ENCODE results near the gene SNRPA. TPM values are rescaled to one million over a fixed set of nuclear protein-coding genes. Genes with fewer than 3 reads are reported as not detected.

The SNRPA gene
- total RNA-seq: 51.7 TPM
- long read RNA-seq, transcript SNRPA-201 (6 exons, 1,621 nt): major isoform, 27 of 28 reads
- long read RNA-seq, partial matches to known transcripts: 1 of 28 reads
- long read RNA-seq, other reads (novel, unspliced or antisense): 0 of 28 reads

- TF ChIP-seq CTCF (IDR thresholded peaks at IDR 0.05): no peak
- Histone ChIP-seq H3K4me3 (peak within 1 kb of the TSS; percentile 63), H3K36me3 (peaks cover 9% of the 10 kb centered on the region), H3K4me1 (peaks cover 58% of the 10 kb centered on the region), H3K9me3 (no peaks in the 10 kb centered on the region), H3K27me3 (no peaks in the 10 kb centered on the region), H3K27ac (peak within 1 kb of the TSS; percentile 92)
- ATAC-seq (peak; percentile 83), DNase-seq (peak; percentile 98)
- intact Hi-C loops (cut with DNase I): no loop called here
These were observed at the start of gene SNRPA for GRCh38 chr19:40750874-40751537. Gene SNRPA, plus strand, starts transcription at chr19:40751203. Its CDS starts 206 bp downstream, at chr19:40751409.

DNA sequence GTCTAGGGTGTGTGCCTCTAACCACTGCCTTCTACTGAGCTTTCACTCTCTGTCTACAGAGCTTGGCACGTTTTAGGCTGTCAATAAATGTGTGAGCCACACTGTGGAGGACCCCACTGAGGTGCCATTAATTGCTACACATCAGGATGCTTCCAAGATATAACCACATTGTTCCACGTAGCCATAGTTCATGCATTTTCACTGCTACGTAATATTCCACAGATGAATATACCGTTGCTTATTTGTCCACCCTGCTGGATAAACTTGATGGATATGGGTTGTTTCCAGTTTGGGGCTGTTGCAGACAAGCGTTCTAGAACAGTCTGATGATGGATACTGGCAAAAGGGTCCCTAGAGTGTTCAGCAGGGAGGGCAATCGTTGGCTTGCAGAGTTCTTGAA lies 49.2 kb upstream of the SNRPA start:
- DNase-seq: no peak
- no peak for ATAC-seq
- Histone ChIP-seq H3K4me1 (no peaks in the 10 kb centered on the region), H3K4me3 (no peak overlapping the region), H3K27ac (no peak overlapping the region), H3K36me3 (peaks cover 63% of the 10 kb centered on the region), H3K9me3 (no peaks in the 10 kb centered on the region), H3K27me3 (no peaks in the 10 kb centered on the region)
- TF ChIP-seq CTCF (IDR thresholded peaks at IDR 0.05): no peak
- intact Hi-C loops (cut with DNase I): no loop called here

- no peak for DNase-seq
- H3K27ac ChIP-seq: no peak overlapping the region
- TF ChIP-seq CTCF (IDR thresholded peaks at IDR 0.05): no peak
- no peak overlapping the region for H3K4me3 ChIP-seq
- no peak for ATAC-seq
- intact Hi-C loops (cut with DNase I): no loop called here
- peaks cover 69% of the 10 kb centered on the region for H3K36me3 ChIP-seq
- H3K9me3 ChIP-seq: no peaks in the 10 kb centered on the region
- H3K4me1 ChIP-seq: no peaks in the 10 kb centered on the region
- no peaks in the 10 kb centered on the region for H3K27me3 ChIP-seq
These were observed 48.5 kb upstream of the SNRPA start for GRCh38 chr19:40702337-40703012.

GRCh38 chr19:40703029-40703755 lies 47.8 kb upstream of the SNRPA start:
- Histone ChIP-seq H3K27ac (no peak overlapping the region), H3K4me3 (no peak overlapping the region), H3K9me3 (no peaks in the 10 kb centered on the region), H3K36me3 (peaks cover 76% of the 10 kb centered on the region), H3K27me3 (no peaks in the 10 kb centered on the region), H3K4me1 (no peaks in the 10 kb centered on the region)
- no peak for TF ChIP-seq CTCF (IDR thresholded peaks at IDR 0.05)
- ATAC-seq (no peak), DNase-seq (no peak)
- intact Hi-C loops (cut with DNase I): no loop called here

DNA sequence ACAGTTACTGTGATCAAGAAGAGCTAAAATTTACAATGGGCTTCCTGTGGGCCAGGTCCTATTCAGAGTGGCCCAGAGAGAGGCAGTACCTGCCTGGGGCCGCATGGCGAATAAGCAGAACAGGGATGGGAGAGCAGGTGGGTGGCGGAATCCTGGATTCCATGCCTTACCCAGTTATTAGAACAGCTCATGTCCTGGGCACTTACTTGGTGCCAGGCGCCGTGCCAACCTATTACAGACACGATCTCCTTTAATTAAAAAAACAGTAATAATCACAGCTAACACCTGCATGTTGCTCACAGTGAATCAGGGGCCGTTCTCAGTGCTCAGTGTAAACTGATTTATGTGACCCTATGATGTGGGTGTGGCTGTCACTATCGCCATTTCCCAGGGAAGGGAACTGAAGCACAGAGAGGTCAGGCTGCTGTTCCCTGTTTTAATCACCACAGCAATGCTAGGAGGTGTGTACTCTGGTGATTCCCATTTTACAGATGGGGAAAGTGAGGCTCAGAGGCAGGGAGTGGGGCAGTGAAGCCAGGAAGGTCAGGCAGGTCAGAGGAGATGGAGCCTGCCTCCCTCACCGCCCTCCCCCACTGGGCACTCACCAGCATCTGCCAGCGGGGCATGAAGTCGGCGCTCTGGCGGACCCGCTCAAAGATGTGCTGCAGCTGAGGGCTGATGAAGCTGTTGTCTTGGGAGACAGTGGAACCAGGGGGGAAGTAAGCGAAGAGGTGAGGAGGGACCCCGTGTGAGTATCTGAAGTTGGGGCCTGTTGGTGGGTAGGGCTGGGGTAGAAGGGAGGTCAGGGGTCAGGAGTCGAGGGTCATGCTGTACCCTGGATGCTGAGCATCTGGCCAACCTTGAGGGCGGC lies 46.3 kb upstream of the SNRPA start:
- intact Hi-C loops (cut with DNase I): no loop called here
- DNase-seq: no peak
- no peak for TF ChIP-seq CTCF (IDR thresholded peaks at IDR 0.05)
- Histone ChIP-seq H3K4me1 (no peaks in the 10 kb centered on the region), H3K27ac (no peak overlapping the region), H3K9me3 (no peaks in the 10 kb centered on the region), H3K27me3 (no peaks in the 10 kb centered on the region), H3K36me3 (peaks cover 87% of the 10 kb centered on the region), H3K4me3 (no peak overlapping the region)
- no peak for ATAC-seq

All from upper lobe of right lung (tissue), 1 donor.